ENCODE data around the gene WNT3A.

The WNT3A gene

DNA sequence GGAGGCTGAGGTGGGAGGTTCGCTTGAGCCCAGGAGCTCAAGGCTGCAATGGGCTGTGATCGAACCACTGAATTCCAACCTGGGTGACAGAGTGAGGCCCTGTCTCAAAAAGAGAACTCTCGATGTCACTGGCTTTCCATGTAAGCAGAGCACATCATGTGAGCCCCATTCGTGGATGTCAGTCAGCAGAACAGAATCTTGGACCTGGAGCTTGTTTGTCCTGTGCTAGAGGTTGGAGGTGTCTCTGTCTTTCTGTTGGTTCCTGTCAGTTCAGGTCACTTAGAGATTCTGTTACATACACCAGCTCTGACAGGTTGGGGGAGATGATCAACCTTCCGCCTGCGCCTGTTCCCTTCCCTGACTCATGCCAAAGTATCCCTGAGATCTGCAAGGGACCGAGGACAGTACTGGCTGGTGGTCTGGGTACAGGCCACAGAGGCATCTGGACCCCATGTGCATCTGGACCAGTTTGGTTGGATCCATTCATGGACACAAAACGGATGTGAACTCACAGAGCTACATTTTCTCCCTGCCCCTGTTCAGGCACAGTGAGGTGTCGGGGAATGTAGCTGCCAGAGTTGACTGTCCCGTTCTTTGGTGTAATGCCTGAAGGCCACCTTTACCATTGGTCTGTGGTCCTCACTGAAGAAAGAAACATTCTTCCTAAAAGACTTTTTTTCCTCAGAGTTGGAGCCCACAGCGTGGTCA is 85.7 kb downstream of the WNT3A start:
- TF ChIP-seq CTCF (IDR thresholded peaks at IDR 0.05; ENCODE audit: insufficient read depth, low read length, missing control alignments): no peak
- POLR2A ChIA-PET: interaction anchor here (1.3 kb wide), 1 partner anchor 10 kb away, joined by 3 read pairs; no protein-coding TSS in a partner anchor
- DNase-seq (ENCODE audit: low read depth, low spot score): no peak
- CTCF ChIA-PET: interaction anchor here (1.1 to 1.6 kb wide), 5 partner anchors 8 to 125 kb away, joined by 3 to 6 read pairs (median 3); no protein-coding TSS in a partner anchor
- no peak overlapping the region for H3K4me3 ChIP-seq (ENCODE audit: low read depth, low read length)

GRCh38 chr1:228093050-228093906 is 86.5 kb downstream of the WNT3A start:
- ChIA-PET CTCF (interaction anchor here (1.3 kb wide), 3 partner anchors 9 to 93 kb away, joined by 3 read pairs; no protein-coding TSS in a partner anchor), POLR2A (interaction anchor here (1.7 kb wide), 1 partner anchor 9 kb away, joined by 5 read pairs; no protein-coding TSS in a partner anchor)
- no peak overlapping the region for H3K4me3 ChIP-seq (ENCODE audit: low read depth, low read length)
- no peak for TF ChIP-seq CTCF (IDR thresholded peaks at IDR 0.05; ENCODE audit: insufficient read depth, low read length, missing control alignments)
- DNase-seq (ENCODE audit: low read depth, low spot score): no peak

DNA sequence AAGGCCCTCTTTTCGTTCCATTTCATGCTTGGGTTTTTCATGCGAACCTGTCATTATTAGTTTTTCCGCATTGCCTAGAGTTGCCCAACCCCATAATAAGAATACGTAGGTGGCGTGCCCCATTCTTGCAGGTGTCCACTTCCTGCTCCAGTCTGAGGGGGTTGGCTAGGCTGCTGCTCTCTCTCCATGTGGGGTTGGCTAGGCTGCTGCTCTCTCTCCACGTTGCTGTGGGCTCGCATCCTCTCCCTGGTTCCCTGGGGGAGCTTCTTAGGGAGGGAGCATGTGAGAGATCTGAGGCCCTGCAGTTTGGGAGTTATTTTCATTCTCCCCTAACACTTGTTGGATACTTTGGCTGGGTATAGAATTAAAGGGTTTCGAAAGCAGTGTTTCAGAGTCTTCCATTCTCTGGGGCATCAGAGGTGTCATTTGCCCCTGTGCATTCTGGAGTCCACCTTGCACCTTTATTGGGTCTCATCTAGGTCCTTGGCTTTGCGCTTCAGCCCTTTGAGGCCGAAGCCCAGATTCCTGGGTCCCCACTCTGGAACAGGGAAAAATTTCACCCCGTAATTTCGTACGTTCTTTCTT is 87.7 kb downstream of the WNT3A start:
- no peak overlapping the region for H3K4me3 ChIP-seq (ENCODE audit: low read depth, low read length)
- ChIA-PET CTCF (interaction anchor here (1.3 kb wide), 1 partner anchor 94 kb away, joined by 3 read pairs; no protein-coding TSS in a partner anchor), POLR2A (interaction anchor here (1.7 kb wide), 1 partner anchor 10 kb away, joined by 5 read pairs; no protein-coding TSS in a partner anchor)
- no peak for DNase-seq (ENCODE audit: low read depth, low spot score)
- TF ChIP-seq CTCF (IDR thresholded peaks at IDR 0.05; ENCODE audit: insufficient read depth, low read length, missing control alignments): no peak

DNA sequence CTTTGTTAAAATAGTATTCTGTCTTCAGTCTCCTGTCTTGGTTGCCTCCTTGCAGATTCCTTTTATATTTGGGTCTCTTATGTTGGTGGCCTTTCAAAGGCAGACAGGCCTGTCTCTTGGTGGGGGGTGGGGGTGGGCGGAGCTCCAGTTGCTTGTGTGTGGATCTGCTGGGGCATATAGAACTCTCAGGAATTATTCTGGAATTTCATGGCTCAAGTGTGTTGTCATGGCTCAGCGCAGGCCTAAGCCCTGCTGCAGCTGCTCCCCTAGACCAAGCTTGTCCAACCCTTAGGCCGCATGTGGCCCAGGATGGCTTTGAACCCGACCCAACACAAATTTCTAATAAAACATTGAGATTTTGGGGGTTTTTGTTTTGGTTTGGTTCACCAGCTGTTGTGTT is 88.4 kb downstream of the WNT3A start:
- no peak for DNase-seq (ENCODE audit: low read depth, low spot score)
- POLR2A ChIA-PET: no interaction called here
- no peak overlapping the region for H3K4me3 ChIP-seq (ENCODE audit: low read depth, low read length)
- CTCF ChIA-PET: interaction anchor here (1.3 kb wide), 1 partner anchor 95 kb away, joined by 3 read pairs; no protein-coding TSS in a partner anchor
- no peak for TF ChIP-seq CTCF (IDR thresholded peaks at IDR 0.05; ENCODE audit: insufficient read depth, low read length, missing control alignments)

GRCh38 chr1:228095938-228096337 is 89.1 kb downstream of the WNT3A start:
- TF ChIP-seq CTCF (IDR thresholded peaks at IDR 0.05; ENCODE audit: insufficient read depth, low read length, missing control alignments): no peak
- H3K4me3 ChIP-seq (ENCODE audit: low read depth, low read length): no peak overlapping the region
- ChIA-PET POLR2A (no interaction called here), CTCF (no interaction called here)
- no peak for DNase-seq (ENCODE audit: low read depth, low spot score)

All from AG04449 (cell line).